ENCODE results near the gene APBA2.

APBA2 gene

GRCh38 chr15:28997791-28998190 lies 112.0 kb downstream of the APBA2 start:
- no peak for DNase-seq (ENCODE audit: low read depth)
- H3K4me3 ChIP-seq (replicated peaks; ENCODE audit: low read depth, low read length): no peak overlapping the region
- TF ChIP-seq, protein P1, sequence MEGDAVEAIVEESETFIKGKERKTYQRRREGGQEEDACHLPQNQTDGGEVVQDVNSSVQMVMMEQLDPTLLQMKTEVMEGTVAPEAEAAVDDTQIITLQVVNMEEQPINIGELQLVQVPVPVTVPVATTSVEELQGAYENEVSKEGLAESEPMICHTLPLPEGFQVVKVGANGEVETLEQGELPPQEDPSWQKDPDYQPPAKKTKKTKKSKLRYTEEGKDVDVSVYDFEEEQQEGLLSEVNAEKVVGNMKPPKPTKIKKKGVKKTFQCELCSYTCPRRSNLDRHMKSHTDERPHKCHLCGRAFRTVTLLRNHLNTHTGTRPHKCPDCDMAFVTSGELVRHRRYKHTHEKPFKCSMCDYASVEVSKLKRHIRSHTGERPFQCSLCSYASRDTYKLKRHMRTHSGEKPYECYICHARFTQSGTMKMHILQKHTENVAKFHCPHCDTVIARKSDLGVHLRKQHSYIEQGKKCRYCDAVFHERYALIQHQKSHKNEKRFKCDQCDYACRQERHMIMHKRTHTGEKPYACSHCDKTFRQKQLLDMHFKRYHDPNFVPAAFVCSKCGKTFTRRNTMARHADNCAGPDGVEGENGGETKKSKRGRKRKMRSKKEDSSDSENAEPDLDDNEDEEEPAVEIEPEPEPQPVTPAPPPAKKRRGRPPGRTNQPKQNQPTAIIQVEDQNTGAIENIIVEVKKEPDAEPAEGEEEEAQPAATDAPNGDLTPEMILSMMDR (IDR thresholded peaks at IDR 0.05; ENCODE audit: low read length, missing control alignments): no peak

- no peak overlapping the region for H3K4me3 ChIP-seq (replicated peaks; ENCODE audit: low read depth, low read length)
- TF ChIP-seq, protein P1 (IDR thresholded peaks at IDR 0.05; ENCODE audit: low read length, missing control alignments): no peak
- peak; percentile 13 for DNase-seq (ENCODE audit: low read depth)
Measured at GRCh38 chr15:28998511-28998910, 112.7 kb downstream of the APBA2 start.

- DNase-seq (ENCODE audit: low read depth): no peak
- no peak overlapping the region for H3K4me3 ChIP-seq (replicated peaks; ENCODE audit: low read depth, low read length)
- TF ChIP-seq, protein P1 (IDR thresholded peaks at IDR 0.05; ENCODE audit: low read length, missing control alignments): no peak
Measured at GRCh38 chr15:29003191-29003839, 117.5 kb downstream of the APBA2 start.

DNA sequence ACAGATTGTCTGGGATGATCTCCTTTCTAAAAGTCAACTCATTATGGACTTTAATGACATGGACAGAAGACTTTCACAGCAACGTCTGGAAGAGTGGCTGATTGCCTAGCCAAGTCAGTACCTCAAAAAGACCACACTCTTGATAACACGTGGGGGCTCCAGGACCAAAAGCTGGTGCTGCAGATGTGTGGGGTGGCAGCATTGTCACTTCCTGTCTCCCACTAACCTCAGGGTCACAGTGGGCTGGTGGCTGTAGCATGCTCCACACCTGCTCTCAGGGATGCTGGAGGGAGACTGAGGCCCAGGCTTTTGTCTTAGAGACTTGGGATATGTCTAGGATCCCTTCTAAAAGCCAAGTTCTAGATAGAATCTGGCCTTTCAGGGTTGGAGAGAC lies 118.1 kb downstream of the APBA2 start:
- no peak overlapping the region for H3K4me3 ChIP-seq (replicated peaks; ENCODE audit: low read depth, low read length)
- no peak for DNase-seq (ENCODE audit: low read depth)
- TF ChIP-seq, protein P1 (IDR thresholded peaks at IDR 0.05; ENCODE audit: low read length, missing control alignments): no peak

GRCh38 chr15:29005931-29006330 lies 120.2 kb downstream of the APBA2 start:
- no peak overlapping the region for H3K4me3 ChIP-seq (replicated peaks; ENCODE audit: low read depth, low read length)
- no peak for DNase-seq (ENCODE audit: low read depth)
- TF ChIP-seq, protein P1 (IDR thresholded peaks at IDR 0.05; ENCODE audit: low read length, missing control alignments): no peak

- DNase-seq (ENCODE audit: low read depth): no peak
- TF ChIP-seq, protein P1 (IDR thresholded peaks at IDR 0.05; ENCODE audit: low read length, missing control alignments): no peak
- no peak overlapping the region for H3K4me3 ChIP-seq (replicated peaks; ENCODE audit: low read depth, low read length)
Measured at GRCh38 chr15:29008846-29009245, 123.1 kb downstream of the APBA2 start.

DNA sequence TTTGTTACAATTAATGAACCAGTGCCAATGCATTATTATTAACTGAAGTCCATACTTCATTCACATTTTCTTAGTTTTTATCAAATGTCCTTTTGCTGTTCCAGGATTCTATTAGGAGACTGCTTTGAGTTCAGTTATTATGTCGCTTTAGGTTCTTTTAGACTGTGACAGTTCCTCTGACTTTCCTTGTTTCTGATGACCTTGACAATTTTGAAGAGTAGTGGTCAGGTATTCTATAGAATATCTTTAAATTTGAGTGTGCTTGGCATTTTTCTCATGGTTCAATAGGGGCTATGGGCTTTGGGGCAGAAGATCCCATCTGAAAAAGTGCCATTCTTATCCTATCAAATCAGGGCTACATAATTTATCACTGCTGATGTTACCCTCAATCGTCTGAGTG lies 126.3 kb downstream of the APBA2 start:
- no peak for DNase-seq (ENCODE audit: low read depth)
- TF ChIP-seq, protein P1 (IDR thresholded peaks at IDR 0.05; ENCODE audit: low read length, missing control alignments): no peak
- H3K4me3 ChIP-seq (replicated peaks; ENCODE audit: low read depth, low read length): no peak overlapping the region
